HT1080 (cell line): ENCODE data around the gene COL4A2. TPM values are rescaled to one million over a fixed set of nuclear protein-coding genes. Genes with fewer than 3 reads are reported as not detected.
A peak's percentile ranks its signal among the peaks of the same experiment; 100 is the strongest.
"Not testable (repeated sequence)": the region's sequence is repeated elsewhere in the genome, so short reads cannot be mapped to it uniquely, and the experiment has no call there.

ENCODE experiments used
- DNase-seq: peaks from one replicate; pipeline ENCODE4 v3.0.0-alpha.2; 2015; ENCODE audit warnings: low read depth
- total RNA-seq: library from RNA; depleted of rRNA; stranded (reverse); fragments of >200 nt; shearing (Covaris generic); gene quantifications from 2 replicates; pipeline ENCODE4 v1.2.3, GENCODE V29; 2014

The COL4A2 gene
- total RNA-seq, 1 experiment from 2014 or later = 219 TPM

- DNase-seq = not testable (repeated sequence)
These were observed 179.8 kb downstream of the COL4A2 start for GRCh38 chr13:110486880-110487279.

DNA sequence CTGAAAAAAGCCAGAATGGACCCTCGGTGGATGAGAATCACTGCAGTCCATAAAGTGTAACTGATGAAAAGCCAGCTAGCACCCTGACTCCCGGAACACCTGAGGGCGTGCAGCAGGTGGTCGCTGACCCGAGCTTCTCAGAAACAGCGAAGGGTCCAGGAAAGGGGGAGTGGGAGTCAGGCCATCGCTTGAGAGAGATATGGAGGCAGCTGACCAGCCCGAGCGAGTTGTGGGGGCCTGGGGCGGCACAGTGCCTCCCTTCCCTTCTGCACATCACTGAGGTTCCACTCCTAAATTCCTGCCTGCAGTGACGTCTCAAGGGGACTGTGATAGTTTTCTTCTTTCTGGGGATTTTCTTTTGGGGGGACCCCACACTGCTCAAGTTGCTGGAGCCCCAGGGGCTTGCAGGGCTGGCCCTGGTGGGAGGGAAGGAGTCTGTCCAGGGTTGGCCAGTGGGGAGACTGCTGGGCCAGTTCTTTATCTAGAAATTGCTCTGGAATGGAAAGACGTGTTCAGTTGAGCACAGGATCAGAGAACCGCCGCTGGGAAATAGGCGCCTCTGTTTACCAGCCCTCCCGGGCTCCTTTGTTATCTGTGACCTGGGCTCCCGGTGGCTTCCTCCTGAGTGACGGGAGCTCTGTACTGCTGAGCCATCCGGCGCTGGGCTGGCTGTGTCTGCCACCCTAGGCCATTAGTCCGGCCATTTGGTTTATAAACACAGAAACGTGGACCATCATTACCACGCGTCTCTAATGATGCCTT lies 183.1 kb downstream of the COL4A2 start:
- no peak for DNase-seq

DNA sequence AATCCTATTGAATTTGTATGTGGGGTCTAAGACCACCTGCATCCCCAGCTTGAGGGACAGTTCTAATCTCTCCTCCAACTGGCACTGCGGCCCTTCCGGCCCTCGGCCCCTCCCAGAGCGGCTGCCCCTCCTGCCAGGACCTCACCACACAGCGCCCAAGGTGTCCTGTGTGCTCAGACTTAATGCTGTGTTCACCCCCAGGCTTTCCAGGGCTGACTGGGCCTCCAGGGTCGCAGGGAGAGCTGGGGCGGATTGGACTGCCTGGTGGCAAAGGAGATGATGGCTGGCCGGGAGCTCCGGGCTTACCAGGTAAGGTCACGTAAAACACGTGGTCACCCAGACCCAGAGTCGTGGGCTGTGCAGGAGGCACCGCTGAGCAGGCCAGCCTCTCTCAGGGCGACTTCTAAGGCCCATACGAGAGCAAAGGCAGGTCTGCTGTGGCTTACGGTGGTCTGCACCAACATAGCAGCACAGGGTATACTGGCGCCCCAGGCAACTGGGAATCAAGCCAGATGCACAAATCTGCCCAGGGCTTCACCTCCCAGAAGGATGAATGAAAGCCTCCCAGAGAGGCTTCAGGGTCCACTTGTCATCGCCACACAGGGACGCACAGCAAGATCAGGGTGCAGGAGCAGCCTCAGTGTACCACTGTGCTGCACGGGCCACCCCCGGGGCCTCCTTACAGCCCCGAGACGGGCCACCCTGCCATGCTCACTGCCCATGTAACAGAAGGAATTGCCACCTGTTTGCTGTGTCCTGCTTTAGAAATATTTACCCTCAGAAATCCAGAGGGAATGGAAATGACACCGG lies 185.0 kb downstream of the COL4A2 start:
- DNase-seq = no peak

DNA sequence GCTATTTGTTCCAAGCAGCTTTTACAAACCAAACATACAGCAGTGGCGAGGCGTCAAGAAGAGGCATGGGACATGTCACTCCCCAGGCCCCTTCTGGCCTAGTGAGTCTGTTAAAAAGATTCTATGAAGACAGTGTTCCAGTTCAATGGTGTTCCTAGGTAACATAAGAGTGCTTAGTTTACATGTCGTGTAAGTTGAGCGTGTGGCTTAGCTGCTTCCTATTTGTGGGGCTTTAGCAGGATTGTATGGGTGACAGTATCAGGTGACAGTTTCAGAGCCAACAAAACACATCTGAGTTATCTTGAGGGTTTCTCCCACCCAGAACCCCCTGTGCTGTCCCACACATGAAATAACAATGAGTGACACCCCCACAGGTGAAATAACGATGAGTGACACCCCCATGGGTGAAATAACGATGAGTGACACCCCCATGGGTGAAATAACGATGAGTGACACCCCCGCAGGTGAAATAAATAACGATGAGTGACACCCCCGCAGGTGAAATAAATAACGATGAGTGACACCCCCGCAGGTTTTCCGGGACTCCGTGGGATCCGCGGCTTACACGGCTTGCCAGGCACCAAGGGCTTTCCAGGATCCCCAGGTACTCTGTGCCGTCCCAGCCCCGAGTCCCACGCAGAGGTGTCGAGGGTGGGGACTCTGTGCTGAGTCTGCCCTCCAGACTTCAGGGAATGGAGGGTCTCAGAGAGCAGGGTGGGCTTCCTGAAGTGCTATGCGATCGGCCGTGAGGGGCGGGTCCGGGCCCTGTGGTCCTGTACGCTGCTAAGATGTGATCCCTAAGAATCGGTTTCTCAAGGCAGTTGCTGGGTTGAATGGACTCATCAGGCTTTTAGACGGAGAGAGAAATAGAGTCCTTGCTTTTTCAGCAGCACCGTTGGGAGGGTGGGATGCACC lies 185.9 kb downstream of the COL4A2 start:
- no peak for DNase-seq

GRCh38 chr13:110493613-110494012 lies 186.5 kb downstream of the COL4A2 start:
- no peak for DNase-seq

DNA sequence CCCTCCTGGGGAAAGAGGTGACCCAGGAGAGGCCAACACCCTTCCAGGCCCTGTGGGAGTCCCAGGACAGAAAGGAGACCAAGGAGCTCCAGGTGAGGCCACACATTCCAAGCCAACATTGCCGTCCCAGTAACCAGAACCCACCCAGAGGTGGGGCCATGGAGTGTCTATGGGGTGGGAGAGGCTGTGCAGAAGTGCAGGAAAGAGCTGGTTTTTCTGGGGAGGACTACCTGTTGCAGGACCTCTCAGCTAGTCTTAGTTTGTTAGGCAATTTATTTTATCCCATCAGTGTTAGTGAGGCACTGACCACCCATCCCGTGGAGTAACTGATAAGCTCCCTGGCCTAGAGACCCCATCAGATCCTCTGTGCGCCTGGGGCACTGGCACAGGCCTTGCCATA lies 188.3 kb downstream of the COL4A2 start:
- no peak for DNase-seq

DNA sequence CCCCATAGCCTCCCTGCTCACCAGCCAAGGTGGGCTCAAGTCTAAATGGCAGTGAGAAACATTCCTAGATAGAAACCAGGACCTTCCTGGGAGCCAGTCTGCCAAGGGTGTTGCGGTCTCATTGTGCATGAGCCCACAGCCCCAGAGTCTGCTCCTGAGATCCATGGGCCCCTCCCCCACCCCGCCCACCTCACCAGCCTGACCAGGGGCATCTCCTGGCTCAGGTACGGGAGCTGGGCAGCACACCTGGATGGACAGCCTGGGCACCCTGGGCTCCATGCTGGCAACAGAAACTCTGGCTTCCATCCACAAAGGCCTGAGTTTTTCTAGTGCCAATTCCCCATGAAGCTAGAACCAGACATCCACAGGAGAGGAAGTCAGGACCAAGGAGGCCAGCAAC lies 188.8 kb downstream of the COL4A2 start:
- no peak for DNase-seq

- no peak for DNase-seq
These were observed 189.2 kb downstream of the COL4A2 start for GRCh38 chr13:110496281-110496680.

DNA sequence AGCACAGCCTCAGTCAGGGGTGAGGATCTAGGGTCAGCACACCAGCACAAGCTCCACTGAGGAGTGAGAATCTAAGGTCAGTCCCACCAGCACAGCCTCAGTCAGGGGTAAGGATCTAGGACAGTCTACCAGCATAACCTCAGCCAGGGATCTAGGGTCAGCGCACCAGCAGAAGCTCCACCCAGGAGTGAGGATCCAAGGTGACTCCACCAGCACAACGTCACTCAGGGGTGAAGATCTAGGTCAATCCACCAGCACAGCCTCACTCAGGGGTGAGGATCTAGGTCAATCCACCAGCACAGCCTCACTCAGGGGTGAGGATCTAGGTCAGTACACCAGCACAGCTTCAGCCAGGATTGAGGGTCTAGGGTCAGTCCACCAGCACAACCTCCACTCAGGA lies 189.9 kb downstream of the COL4A2 start:
- DNase-seq = no peak

- not testable (repeated sequence) for DNase-seq
These were observed 190.8 kb downstream of the COL4A2 start for GRCh38 chr13:110497896-110498295.

GRCh38 chr13:110498327-110498726 lies 191.2 kb downstream of the COL4A2 start:
- DNase-seq = no peak

- DNase-seq = no peak
These were observed 191.7 kb downstream of the COL4A2 start for GRCh38 chr13:110498765-110499164.

- DNase-seq = peak; percentile 90
These were observed 192.7 kb downstream of the COL4A2 start for GRCh38 chr13:110499621-110500281.

GRCh38 chr13:110500341-110500740 lies 193.3 kb downstream of the COL4A2 start:
- DNase-seq = no peak

DNA sequence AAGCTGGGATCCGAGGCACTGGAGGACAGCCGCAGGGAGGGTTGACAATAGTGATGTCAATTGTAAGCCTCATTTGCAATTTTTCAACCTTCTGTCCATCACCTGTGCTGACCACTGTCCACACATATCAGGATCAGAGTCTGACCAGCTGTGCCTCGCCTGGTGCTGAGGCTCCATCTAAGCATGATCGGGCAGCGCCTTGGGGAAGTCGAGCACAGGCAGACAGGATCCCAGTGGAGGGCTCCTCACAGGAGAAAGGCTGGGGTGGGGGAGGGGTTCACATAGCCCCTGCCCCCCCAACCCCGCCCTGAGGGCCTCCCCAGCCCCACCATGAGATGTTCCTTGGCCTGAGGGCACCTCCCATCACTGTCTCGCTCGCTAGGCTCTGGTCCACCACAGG lies 194.1 kb downstream of the COL4A2 start:
- no peak for DNase-seq

GRCh38 chr13:110503037-110503901 lies 196.2 kb downstream of the COL4A2 start:
- no peak for DNase-seq

DNA sequence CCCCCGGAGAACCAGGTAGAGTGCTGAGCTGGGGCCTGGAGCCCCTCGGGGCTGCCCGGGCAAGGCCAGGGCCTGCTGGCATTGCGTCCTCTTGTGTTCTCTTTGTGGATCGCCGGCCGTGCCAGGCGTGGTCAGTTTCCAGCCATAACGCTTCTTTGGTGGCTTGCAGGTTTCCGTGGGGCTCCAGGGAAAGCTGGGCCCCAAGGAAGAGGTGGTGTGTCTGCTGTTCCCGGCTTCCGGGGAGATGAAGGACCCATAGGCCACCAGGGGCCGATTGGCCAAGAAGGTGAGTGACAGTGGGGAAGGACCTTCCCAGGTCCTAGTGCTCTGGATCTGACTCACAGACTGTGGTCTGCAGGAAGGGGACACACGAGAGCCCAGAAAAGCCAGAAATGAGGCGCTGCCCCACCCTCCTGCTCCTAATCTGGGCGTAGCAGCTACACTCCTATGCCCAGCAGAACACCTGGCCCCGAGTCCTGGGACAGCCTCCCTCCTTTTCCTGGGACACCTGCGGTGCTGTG lies 197.0 kb downstream of the COL4A2 start:
- no peak for DNase-seq

GRCh38 chr13:110505594-110505993 lies 198.5 kb downstream of the COL4A2 start:
- DNase-seq = no peak

DNA sequence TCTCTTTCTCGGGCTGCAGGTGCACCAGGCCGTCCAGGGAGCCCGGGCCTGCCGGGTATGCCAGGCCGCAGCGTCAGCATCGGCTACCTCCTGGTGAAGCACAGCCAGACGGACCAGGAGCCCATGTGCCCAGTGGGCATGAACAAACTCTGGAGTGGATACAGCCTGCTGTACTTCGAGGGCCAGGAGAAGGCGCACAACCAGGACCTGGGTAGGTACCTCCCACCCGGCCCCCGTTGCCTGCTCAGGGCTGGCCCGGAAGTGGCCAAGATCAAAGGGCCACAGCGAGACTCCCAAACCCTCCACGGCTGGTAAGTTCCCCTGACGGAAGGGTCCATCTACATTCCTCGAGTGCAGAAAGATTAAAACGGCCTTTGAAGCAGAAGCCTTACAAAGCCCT lies 199.3 kb downstream of the COL4A2 start:
- no peak for DNase-seq
